ENCODE measurements around the gene DACT3. TPM values are rescaled to one million over a fixed set of nuclear protein-coding genes. Genes with fewer than 3 reads are reported as not detected.

Gene DACT3
- total RNA-seq, 1 experiment from 2014 or later = 1.0 TPM

DNA sequence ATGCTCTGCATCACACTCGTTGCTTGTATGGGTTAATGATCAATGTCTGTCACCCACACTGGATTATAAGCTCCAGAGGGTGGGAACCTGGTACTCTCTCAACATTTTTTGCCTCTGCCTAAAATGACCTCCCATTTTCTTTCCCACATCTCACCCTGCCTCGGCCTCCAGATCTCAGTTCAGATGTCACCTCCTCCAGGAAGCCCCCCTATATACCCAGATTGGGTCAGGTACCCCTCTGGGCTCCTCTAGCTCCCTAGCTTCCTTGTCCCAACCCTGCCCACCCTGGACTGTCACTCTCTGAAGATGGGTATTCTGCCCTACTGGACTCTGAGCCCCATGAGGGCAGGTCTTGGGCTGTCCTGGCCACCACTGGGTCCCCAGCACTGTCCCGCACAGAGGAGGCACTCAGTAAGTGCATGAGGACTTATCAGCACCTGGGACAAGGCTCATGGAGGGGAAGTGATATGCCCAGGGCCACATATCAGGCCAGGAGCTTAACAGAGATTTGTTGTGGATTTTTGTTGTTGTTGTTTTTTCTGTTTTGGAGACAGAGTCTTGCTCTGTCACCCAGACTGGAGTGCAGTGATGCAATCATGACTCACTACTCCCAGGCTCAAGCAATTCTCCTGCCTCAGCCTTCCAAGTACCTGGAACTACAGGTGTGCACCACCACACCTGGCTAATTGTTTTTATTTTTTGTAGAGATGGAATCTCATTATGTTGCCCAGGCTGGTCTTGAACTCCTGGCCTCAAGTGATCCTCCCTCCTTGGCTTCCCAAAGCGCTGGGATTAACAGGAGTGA, 32.1 kb upstream of the DACT3 start:
- H3K36me3 ChIP-seq (ENCODE audit: control insufficient read depth, insufficient read depth, low read length) = peaks cover 4% of the 10 kb centered on the region
- TF ChIP-seq SIN3A (IDR thresholded peaks at IDR 0.05; ENCODE audit: borderline replicate concordance, insufficient read depth, low read depth, low read length) (no peak), POLR2AphosphoS5 (IDR thresholded peaks at IDR 0.05; ENCODE audit: low read depth, low read length) (no peak), TCF7L2 (IDR thresholded peaks at IDR 0.05; ENCODE audit: low read depth, low read length) (no peak)
- TF ChIP-seq, protein P1, sequence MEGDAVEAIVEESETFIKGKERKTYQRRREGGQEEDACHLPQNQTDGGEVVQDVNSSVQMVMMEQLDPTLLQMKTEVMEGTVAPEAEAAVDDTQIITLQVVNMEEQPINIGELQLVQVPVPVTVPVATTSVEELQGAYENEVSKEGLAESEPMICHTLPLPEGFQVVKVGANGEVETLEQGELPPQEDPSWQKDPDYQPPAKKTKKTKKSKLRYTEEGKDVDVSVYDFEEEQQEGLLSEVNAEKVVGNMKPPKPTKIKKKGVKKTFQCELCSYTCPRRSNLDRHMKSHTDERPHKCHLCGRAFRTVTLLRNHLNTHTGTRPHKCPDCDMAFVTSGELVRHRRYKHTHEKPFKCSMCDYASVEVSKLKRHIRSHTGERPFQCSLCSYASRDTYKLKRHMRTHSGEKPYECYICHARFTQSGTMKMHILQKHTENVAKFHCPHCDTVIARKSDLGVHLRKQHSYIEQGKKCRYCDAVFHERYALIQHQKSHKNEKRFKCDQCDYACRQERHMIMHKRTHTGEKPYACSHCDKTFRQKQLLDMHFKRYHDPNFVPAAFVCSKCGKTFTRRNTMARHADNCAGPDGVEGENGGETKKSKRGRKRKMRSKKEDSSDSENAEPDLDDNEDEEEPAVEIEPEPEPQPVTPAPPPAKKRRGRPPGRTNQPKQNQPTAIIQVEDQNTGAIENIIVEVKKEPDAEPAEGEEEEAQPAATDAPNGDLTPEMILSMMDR (IDR thresholded peaks at IDR 0.05) = no peak
- TF ChIP-seq, protein P2, sequence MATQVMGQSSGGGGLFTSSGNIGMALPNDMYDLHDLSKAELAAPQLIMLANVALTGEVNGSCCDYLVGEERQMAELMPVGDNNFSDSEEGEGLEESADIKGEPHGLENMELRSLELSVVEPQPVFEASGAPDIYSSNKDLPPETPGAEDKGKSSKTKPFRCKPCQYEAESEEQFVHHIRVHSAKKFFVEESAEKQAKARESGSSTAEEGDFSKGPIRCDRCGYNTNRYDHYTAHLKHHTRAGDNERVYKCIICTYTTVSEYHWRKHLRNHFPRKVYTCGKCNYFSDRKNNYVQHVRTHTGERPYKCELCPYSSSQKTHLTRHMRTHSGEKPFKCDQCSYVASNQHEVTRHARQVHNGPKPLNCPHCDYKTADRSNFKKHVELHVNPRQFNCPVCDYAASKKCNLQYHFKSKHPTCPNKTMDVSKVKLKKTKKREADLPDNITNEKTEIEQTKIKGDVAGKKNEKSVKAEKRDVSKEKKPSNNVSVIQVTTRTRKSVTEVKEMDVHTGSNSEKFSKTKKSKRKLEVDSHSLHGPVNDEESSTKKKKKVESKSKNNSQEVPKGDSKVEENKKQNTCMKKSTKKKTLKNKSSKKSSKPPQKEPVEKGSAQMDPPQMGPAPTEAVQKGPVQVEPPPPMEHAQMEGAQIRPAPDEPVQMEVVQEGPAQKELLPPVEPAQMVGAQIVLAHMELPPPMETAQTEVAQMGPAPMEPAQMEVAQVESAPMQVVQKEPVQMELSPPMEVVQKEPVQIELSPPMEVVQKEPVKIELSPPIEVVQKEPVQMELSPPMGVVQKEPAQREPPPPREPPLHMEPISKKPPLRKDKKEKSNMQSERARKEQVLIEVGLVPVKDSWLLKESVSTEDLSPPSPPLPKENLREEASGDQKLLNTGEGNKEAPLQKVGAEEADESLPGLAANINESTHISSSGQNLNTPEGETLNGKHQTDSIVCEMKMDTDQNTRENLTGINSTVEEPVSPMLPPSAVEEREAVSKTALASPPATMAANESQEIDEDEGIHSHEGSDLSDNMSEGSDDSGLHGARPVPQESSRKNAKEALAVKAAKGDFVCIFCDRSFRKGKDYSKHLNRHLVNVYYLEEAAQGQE (IDR thresholded peaks at IDR 0.05; ENCODE audit: insufficient read depth in 1 of 2, low read depth in 2 of 2, low read length in 1 of 2) = no peak
- no TSS peak for BruUV-seq (replicated peaks)
- ChIA-PET POLR2A (interaction anchor here (0.7 kb wide), 1 partner anchor 171 kb away, joined by 12 read pairs; no protein-coding TSS in a partner anchor), CTCF (no interaction called here)
- no peaks in the 10 kb centered on the region for H3K27me3 ChIP-seq (ENCODE audit: control insufficient read depth, insufficient read depth, low read length)
- ATAC-seq (no peak), DNase-seq (ENCODE audit: low read depth, low spot score) (no peak)
- no peak overlapping the region for H3K4me3 ChIP-seq (ENCODE audit: low read depth in 2 of 2, low read length in 2 of 2)
- H3K9me3 ChIP-seq (ENCODE audit: control insufficient read depth, insufficient read depth, low read depth, low read length) = no peaks in the 10 kb centered on the region
- H3K4me1 ChIP-seq (ENCODE audit: control insufficient read depth, insufficient read depth, low read length) = no peaks in the 10 kb centered on the region
- intact Hi-C loops (cut with micrococcal nuclease; ENCODE audit: unreplicated experiment) (no loop called here), in situ Hi-C loops (cut with HindIII; ENCODE audit: low pct_unique_long_range_greater_than_20kb, low sequenced_read_pairs) (no loop called here)
- no peak overlapping the region for H3K27ac ChIP-seq (ENCODE audit: low read length)

DNA sequence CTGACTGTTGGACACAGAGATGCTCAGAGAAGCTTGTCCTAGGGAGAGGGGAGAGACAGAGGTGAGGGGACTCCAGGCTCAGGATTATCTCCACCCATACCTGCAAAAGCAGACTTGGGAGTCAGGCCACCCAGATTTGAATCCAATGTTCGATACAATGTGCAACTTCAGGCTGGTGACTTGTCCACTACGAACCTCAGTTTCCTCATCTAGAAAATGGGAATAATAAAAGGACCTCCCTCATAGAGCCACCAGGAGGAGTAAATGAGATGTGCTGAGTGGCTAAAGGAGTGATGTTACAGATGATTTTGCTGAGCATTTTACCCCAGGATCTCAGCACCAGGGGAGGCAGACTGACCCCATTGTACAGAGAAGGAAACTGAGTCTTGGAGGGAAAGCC, 31.0 kb upstream of the DACT3 start:
- no peaks in the 10 kb centered on the region for H3K27me3 ChIP-seq (ENCODE audit: control insufficient read depth, insufficient read depth, low read length)
- TF ChIP-seq SIN3A (IDR thresholded peaks at IDR 0.05; ENCODE audit: borderline replicate concordance, insufficient read depth, low read depth, low read length) (no peak), POLR2AphosphoS5 (IDR thresholded peaks at IDR 0.05; ENCODE audit: low read depth, low read length) (no peak), TCF7L2 (IDR thresholded peaks at IDR 0.05; ENCODE audit: low read depth, low read length) (no peak)
- TF ChIP-seq, protein P2 (IDR thresholded peaks at IDR 0.05; ENCODE audit: insufficient read depth in 1 of 2, low read depth in 2 of 2, low read length in 1 of 2) = no peak
- TF ChIP-seq, protein P1 (IDR thresholded peaks at IDR 0.05) = no peak
- BruUV-seq (replicated peaks) = no TSS peak
- intact Hi-C loops (cut with micrococcal nuclease; ENCODE audit: unreplicated experiment) = no loop called here
- H3K27ac ChIP-seq (ENCODE audit: low read length) = no peak overlapping the region
- no peak for DNase-seq (ENCODE audit: low read depth, low spot score)
- H3K36me3 ChIP-seq (ENCODE audit: control insufficient read depth, insufficient read depth, low read length) = peaks cover 4% of the 10 kb centered on the region
- ATAC-seq = no peak
- ChIA-PET CTCF (interaction anchor here (0.6 kb wide), 1 partner anchor 90 kb away, joined by 3 read pairs; no protein-coding TSS in a partner anchor), POLR2A (no interaction called here)
- no peaks in the 10 kb centered on the region for H3K4me1 ChIP-seq (ENCODE audit: control insufficient read depth, insufficient read depth, low read length)
- no peaks in the 10 kb centered on the region for H3K9me3 ChIP-seq (ENCODE audit: control insufficient read depth, insufficient read depth, low read depth, low read length)
- in situ Hi-C loops (cut with HindIII; ENCODE audit: low pct_unique_long_range_greater_than_20kb, low sequenced_read_pairs) = no loop called here
- no peak overlapping the region for H3K4me3 ChIP-seq (ENCODE audit: low read depth in 2 of 2, low read length in 2 of 2)
